ENCODE data around the gene RMI1.

The RMI1 gene

GRCh38 chr9:83962165-83962564 lies 18.4 kb upstream of the RMI1 start:
- H3K9me3 ChIP-seq (ENCODE audit: insufficient read depth, low read length), result no peaks in the 10 kb centered on the region
- H3K4me1 ChIP-seq (ENCODE audit: low read length), result peaks cover 4% of the 10 kb centered on the region; the same call in 1 of the 2 replicates
- no peaks in the 10 kb centered on the region for H3K27me3 ChIP-seq (ENCODE audit: low read depth, low read length)
- H3K79me2 ChIP-seq (ENCODE audit: low read length), result no peaks in the 10 kb centered on the region
- H3K4me3 ChIP-seq (ENCODE audit: low read length), result no peak overlapping the region
- no peak overlapping the region for H3K4me2 ChIP-seq (ENCODE audit: low read length)
- no peak overlapping the region for H3K9ac ChIP-seq (ENCODE audit: low read length)
- H3K27ac ChIP-seq (ENCODE audit: low read length), result no peak overlapping the region
- no peak for TF ChIP-seq EZH2phosphoT487 (IDR thresholded peaks at IDR 0.05; ENCODE audit: low read depth)
- TF ChIP-seq CTCF (IDR thresholded peaks at IDR 0.05; ENCODE audit: low read depth, low read length), result no peak
- no peak overlapping the region for H2AFZ ChIP-seq (ENCODE audit: low read depth, low read length)
- H3K36me3 ChIP-seq (replicated peaks; ENCODE audit: low read depth, low read length), result peaks cover 8% of the 10 kb centered on the region
- peaks cover 16% of the 10 kb centered on the region for H4K20me1 ChIP-seq (ENCODE audit: insufficient read depth, low read length)

- Histone ChIP-seq H3K36me3 (replicated peaks; ENCODE audit: low read depth, low read length) (peaks cover 25% of the 10 kb centered on the region), H4K20me1 (ENCODE audit: insufficient read depth, low read length) (peaks cover 35% of the 10 kb centered on the region), H3K9ac (ENCODE audit: low read length) (no peak overlapping the region), H3K4me1 (ENCODE audit: low read length) (peaks cover 6% of the 10 kb centered on the region), H3K79me2 (ENCODE audit: low read length) (peaks cover 6% of the 10 kb centered on the region), H3K27me3 (ENCODE audit: low read depth, low read length) (no peaks in the 10 kb centered on the region), H3K9me3 (ENCODE audit: insufficient read depth, low read length) (no peaks in the 10 kb centered on the region), H3K27ac (ENCODE audit: low read length) (peak overlapping the region; percentile 39; the same call in 1 of the 2 replicates), H2AFZ (ENCODE audit: low read depth, low read length) (no peak overlapping the region), H3K4me2 (ENCODE audit: low read length) (no peak overlapping the region), H3K4me3 (ENCODE audit: low read length) (no peak overlapping the region)
- TF ChIP-seq EZH2phosphoT487 (IDR thresholded peaks at IDR 0.05; ENCODE audit: low read depth), result no peak
- TF ChIP-seq CTCF (IDR thresholded peaks at IDR 0.05; ENCODE audit: low read depth, low read length), result no peak
Observed at GRCh38 chr9:83964973-83965349, 15.6 kb upstream of the RMI1 start.

- peaks cover 40% of the 10 kb centered on the region for H4K20me1 ChIP-seq (ENCODE audit: insufficient read depth, low read length)
- no peak for TF ChIP-seq EZH2phosphoT487 (IDR thresholded peaks at IDR 0.05; ENCODE audit: low read depth)
- TF ChIP-seq CTCF (IDR thresholded peaks at IDR 0.05; ENCODE audit: low read depth, low read length), result no peak
- H3K27ac ChIP-seq (ENCODE audit: low read length), result peak overlapping the region; percentile 39; the same call in 1 of the 2 replicates
- H3K9me3 ChIP-seq (ENCODE audit: insufficient read depth, low read length), result no peaks in the 10 kb centered on the region
- no peak overlapping the region for H2AFZ ChIP-seq (ENCODE audit: low read depth, low read length)
- H3K27me3 ChIP-seq (ENCODE audit: low read depth, low read length), result no peaks in the 10 kb centered on the region
- peaks cover 31% of the 10 kb centered on the region for H3K36me3 ChIP-seq (replicated peaks; ENCODE audit: low read depth, low read length)
- no peak overlapping the region for H3K4me3 ChIP-seq (ENCODE audit: low read length)
- peaks cover 6% of the 10 kb centered on the region for H3K4me1 ChIP-seq (ENCODE audit: low read length)
- no peak overlapping the region for H3K4me2 ChIP-seq (ENCODE audit: low read length)
- H3K79me2 ChIP-seq (ENCODE audit: low read length), result peaks cover 9% of the 10 kb centered on the region
- no peak overlapping the region for H3K9ac ChIP-seq (ENCODE audit: low read length)
Observed at GRCh38 chr9:83965350-83966208, 15.0 kb upstream of the RMI1 start.

GRCh38 chr9:83966209-83966582 lies 14.4 kb upstream of the RMI1 start:
- Histone ChIP-seq H3K4me3 (ENCODE audit: low read length) (no peak overlapping the region), H3K36me3 (replicated peaks; ENCODE audit: low read depth, low read length) (peaks cover 37% of the 10 kb centered on the region), H3K9ac (ENCODE audit: low read length) (no peak overlapping the region), H3K4me2 (ENCODE audit: low read length) (no peak overlapping the region), H3K9me3 (ENCODE audit: insufficient read depth, low read length) (no peaks in the 10 kb centered on the region), H3K4me1 (ENCODE audit: low read length) (peaks cover 6% of the 10 kb centered on the region), H3K27ac (ENCODE audit: low read length) (no peak overlapping the region), H2AFZ (ENCODE audit: low read depth, low read length) (no peak overlapping the region), H4K20me1 (ENCODE audit: insufficient read depth, low read length) (peaks cover 45% of the 10 kb centered on the region), H3K27me3 (ENCODE audit: low read depth, low read length) (no peaks in the 10 kb centered on the region), H3K79me2 (ENCODE audit: low read length) (peaks cover 15% of the 10 kb centered on the region)
- TF ChIP-seq EZH2phosphoT487 (IDR thresholded peaks at IDR 0.05; ENCODE audit: low read depth), result no peak
- no peak for TF ChIP-seq CTCF (IDR thresholded peaks at IDR 0.05; ENCODE audit: low read depth, low read length)
